ENCODE data around the gene TUBB4A. TPM values are rescaled to one million over a fixed set of nuclear protein-coding genes. Genes with fewer than 3 reads are reported as not detected.

TUBB4A gene
- total and polyA plus RNA-seq, 9 of the 15 experiments (the other 6 are each of a cell fraction or from before 2014, with no cell fraction given): 0.14 to 7.0 (median 0.75) TPM

DNA sequence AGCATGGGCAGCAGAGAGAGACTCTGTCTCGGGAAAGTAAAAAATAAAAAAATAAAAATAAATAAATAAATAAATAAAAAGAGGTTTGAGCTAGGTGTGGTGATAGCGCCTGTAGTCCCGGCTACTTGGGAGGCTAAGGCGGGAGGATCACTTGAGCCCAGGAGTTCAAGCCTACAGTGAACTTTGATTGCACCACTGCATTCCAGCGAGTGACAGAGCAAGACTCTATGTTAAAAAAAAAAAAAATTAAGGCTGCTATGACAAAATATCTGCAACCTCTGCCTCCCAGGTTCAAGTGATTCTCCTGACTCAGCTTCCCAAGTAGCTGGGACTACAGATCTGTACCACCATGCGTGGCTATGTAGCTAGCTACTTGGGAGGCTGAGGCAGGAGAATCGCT lies 17.3 kb downstream of the TUBB4A start (continued):
- TF ChIP-seq ZNF41 (CRISPR knock-in tag; conservative IDR thresholded peaks at IDR 0.05): no peak
- TF ChIP-seq KAT2B (IDR thresholded peaks at IDR 0.05; ENCODE audit: low read depth, low read length): no peak
- TF ChIP-seq CBFA2T3 (IDR thresholded peaks at IDR 0.05): no peak
- TF ChIP-seq CBFA2T2 (conservative IDR thresholded peaks at IDR 0.05): no peak
- no peak for TF ChIP-seq MLX (CRISPR knock-in tag; conservative IDR thresholded peaks at IDR 0.05)

DNA sequence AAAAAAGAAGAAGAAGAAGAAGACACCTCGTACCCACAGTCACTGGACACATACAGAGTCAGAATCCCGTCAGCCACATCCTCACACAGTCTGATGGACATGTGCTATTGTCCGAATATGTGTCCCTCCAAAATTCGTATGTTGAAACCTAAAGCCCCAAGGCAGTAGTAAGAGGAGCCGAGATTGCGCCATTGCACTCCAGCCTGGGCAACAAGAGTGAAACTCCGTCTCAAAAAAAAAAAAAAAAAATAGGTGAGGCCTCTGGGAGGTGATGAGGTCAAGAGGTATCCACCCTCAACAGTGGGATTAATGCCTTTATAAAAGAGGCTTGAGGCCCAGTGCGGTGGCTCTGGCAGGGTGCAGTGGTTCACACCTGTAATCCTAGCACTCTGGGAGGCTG lies 17.9 kb downstream of the TUBB4A start:
- in situ Hi-C loops (cut with MboI): no loop called here
- H3K4me3 ChIP-seq: no peak overlapping the region

More for the DNA sequence above, 17.9 kb downstream of the TUBB4A start:
- Histone ChIP-seq H3K79me2 (ENCODE audit: control insufficient read depth, insufficient read depth, low read length) (no peaks in the 10 kb centered on the region), H4K20me1 (replicated peaks; ENCODE audit: control insufficient read depth, insufficient read depth, low read length) (no peaks in the 10 kb centered on the region), H3K36me3 (ENCODE audit: control insufficient read depth, insufficient read depth, low read length) (no peaks in the 10 kb centered on the region), H3K9me3 (replicated peaks; ENCODE audit: control insufficient read depth, insufficient read depth, low read depth, low read length) (no peaks in the 10 kb centered on the region), H3K27me3 (ENCODE audit: control insufficient read depth in 2 of 2, insufficient read depth in 2 of 2, low read length in 2 of 2) (no peaks in the 10 kb centered on the region), H3K9ac (ENCODE audit: insufficient read depth in 1 of 2, low read depth in 2 of 2, low read length in 2 of 2) (no peak overlapping the region), H3K9me1 (ENCODE audit: control insufficient read depth, insufficient read depth, low read length) (no peaks in the 10 kb centered on the region), H3K4me2 (ENCODE audit: insufficient read depth, low read length) (no peak overlapping the region), H3K27ac (ENCODE audit: extremely low read depth, low read depth, low read length) (no peak overlapping the region), H2AFZ (ENCODE audit: low read depth, low read length) (no peak overlapping the region), H3K4me1 (replicated peaks in 1 of 2; ENCODE audit: control insufficient read depth in 2 of 2, insufficient read depth in 2 of 2, low read length in 2 of 2) (peaks cover 2 to 18% of the 10 kb centered on the region in 2 experiments)
- no TSS peak for BruUV-seq (replicated peaks)
- DNase-seq (ENCODE audit: extremely low read depth in 1 of 4, low spot score in 3 of 4) (no peak), FAIRE-seq (no peak), ATAC-seq (no peak)
- POLR2A ChIA-PET: no interaction called here
- CTCF ChIA-PET (ENCODE audit: low intra/inter-chr PET ratio): no interaction called here
- 0 out of 2 replicates have a peak, but pooled peaks have one; percentile 15 for TF ChIP-seq CEBPB (tag; IDR thresholded peaks at IDR 0.05)
- TF ChIP-seq KAT7 (CRISPR knock-in tag; IDR thresholded peaks at IDR 0.05; ENCODE audit: borderline replicate concordance): no peak
- intact Hi-C loops (cut with micrococcal nuclease): no loop called here
- WGBS (ENCODE audit: insufficient coverage, low coverage, missing lambda C conversion rate): 45% methylated on average over 8 of the region's 8 CpGs
